Common myeloid progenitor, CD34-positive (primary cell): ENCODE results near the gene RMND5A.
"Not testable (repeated sequence)": the region's sequence is repeated elsewhere in the genome, so short reads cannot be mapped to it uniquely, and the experiment has no call there.

ENCODE experiments used
- CTCF ChIA-PET: fragments of 350-600 bp; sonication (Branson Sonifier 250); formaldehyde crosslinking; loops from one replicate; lab custom pipeline; 2021; ENCODE audit warnings: antibody characterized with exemption; lab: Charles Lee
- POLR2A ChIA-PET: fragments of 350-600 bp; sonication (Branson Sonifier 250); formaldehyde crosslinking; loops from one replicate; lab custom pipeline; 2021; ENCODE audit warnings: antibody characterized with exemption; lab: Charles Lee
- DNase-seq, 3 donors: peaks; one replicate each; pipeline versions ENCODE4 v3.0.0 to v3.0.0-alpha.2; 2013
- H3K27ac ChIP-seq, 2 experiments: 1 replicate in 1 of 2; 2 replicates in 1 of 2; pipeline ENCODE4 v1.7.0; 2013; ENCODE audit warnings: inconsistent platforms in 2 of 2, low read length in 2 of 2, mild to moderate bottlenecking in 2 of 2, low read depth in 1 of 2, moderate library complexity in 1 of 2; ENCODE audit not compliant: severe bottlenecking in 2 of 2, insufficient read depth in 1 of 2, poor library complexity in 1 of 2
- H3K27me3 ChIP-seq, 5 experiments: replicated peaks in 2 of 5; 1 replicate in 3 of 5; 2 replicates in 2 of 5; pipeline versions ENCODE4 v1.6.1 to v1.7.0; 2013; ENCODE audit warnings: low read length in 4 of 5, mild to moderate bottlenecking in 2 of 5, moderate library complexity in 2 of 5, inconsistent platforms in 1 of 5; ENCODE audit not compliant: insufficient read depth in 5 of 5, control insufficient read depth in 4 of 5
- H3K36me3 ChIP-seq, 4 experiments: 1 replicate in 2 of 4; 2 replicates in 2 of 4; pipeline versions ENCODE4 v1.6.1 to v1.7.0; 2013; ENCODE audit warnings: low read length in 3 of 4, control low read depth in 1 of 4, mild to moderate bottlenecking in 1 of 4; ENCODE audit not compliant: control insufficient read depth in 4 of 4, insufficient read depth in 4 of 4
- H3K4me1 ChIP-seq, 4 experiments: 1 replicate in 3 of 4; 2 replicates in 1 of 4; pipeline versions ENCODE4 v1.6.1 to v1.7.1; 2013; ENCODE audit warnings: low read length in 3 of 4, mild to moderate bottlenecking in 3 of 4, control low read depth in 1 of 4, inconsistent platforms in 1 of 4, moderate library complexity in 1 of 4; ENCODE audit not compliant: control insufficient read depth in 4 of 4, insufficient read depth in 4 of 4; ENCODE audit errors: control extremely low read depth in 1 of 4
- H3K4me3 ChIP-seq, 7 experiments: 1 replicate in 4 of 7; 2 replicates in 3 of 7; pipeline versions ENCODE4 v1.5.1 to v1.7.0; 2013; ENCODE audit warnings: mild to moderate bottlenecking in 7 of 7, low read length in 6 of 7, moderate library complexity in 6 of 7, inconsistent platforms in 2 of 7, low read depth in 2 of 7, control low read depth in 1 of 7; ENCODE audit not compliant: insufficient read depth in 4 of 7, control insufficient read depth in 1 of 7; ENCODE audit errors: extremely low read depth in 1 of 7
- H3K9me3 ChIP-seq, 5 experiments: 1 replicate in 4 of 5; 2 replicates in 1 of 5; pipeline versions ENCODE4 v1.6.1 to v1.7.1; 2013; ENCODE audit warnings: low read length in 4 of 5, mild to moderate bottlenecking in 2 of 5, inconsistent platforms in 1 of 5, low read depth in 1 of 5, moderate library complexity in 1 of 5; ENCODE audit not compliant: control insufficient read depth in 4 of 5, insufficient read depth in 2 of 5; ENCODE audit errors: control extremely low read depth in 1 of 5
- WGBS: methylation state at CpG from one replicate; pipeline ENCODE4 v1.1.5; 2013; ENCODE audit not compliant: insufficient coverage; 5-methylcytosine and 5-hydroxymethylcytosine counted together

The RMND5A gene

DNA sequence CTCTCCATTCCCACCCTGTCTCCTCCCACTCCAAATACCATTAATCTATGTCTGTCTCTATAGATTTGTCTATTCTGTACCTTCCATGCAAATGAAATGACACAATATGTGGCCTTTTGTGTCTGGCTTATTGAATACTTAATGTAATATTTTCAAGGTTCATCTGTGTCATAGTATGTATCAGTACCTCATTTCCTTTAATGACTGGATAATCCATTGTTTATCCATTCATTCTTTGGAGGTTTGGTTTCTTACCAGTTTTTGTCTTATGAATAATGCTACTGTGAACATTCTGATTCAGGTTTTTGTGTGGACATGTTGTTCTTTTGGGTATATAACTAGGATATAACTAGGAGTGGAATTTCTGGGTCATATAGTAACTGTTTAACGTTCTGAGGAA lies 14.8 kb downstream of the RMND5A start:
- DNase-seq, H3K9me3 ChIP-seq, H3K4me1 ChIP-seq, CTCF ChIA-PET, H3K36me3 ChIP-seq, H3K27me3 ChIP-seq, H3K27ac ChIP-seq, POLR2A ChIA-PET, H3K4me3 ChIP-seq: not testable (repeated sequence)
- WGBS: no CpG with 5 or more reads among the region's 1 CpG

GRCh38 chr2:86739485-86739884 lies 19.4 kb downstream of the RMND5A start:
- DNase-seq, CTCF ChIA-PET, H3K9me3 ChIP-seq, H3K4me3 ChIP-seq, POLR2A ChIA-PET, H3K27ac ChIP-seq, H3K4me1 ChIP-seq, H3K27me3 ChIP-seq: not testable (repeated sequence)
- H3K36me3 ChIP-seq: peaks cover 4 to 14% (median 10%) of the 10 kb centered on the region in 4 experiments

GRCh38 chr2:86739889-86740288 lies 19.8 kb downstream of the RMND5A start:
- H3K4me1 ChIP-seq, DNase-seq, POLR2A ChIA-PET, H3K9me3 ChIP-seq, H3K27me3 ChIP-seq, H3K27ac ChIP-seq, CTCF ChIA-PET, H3K4me3 ChIP-seq: not testable (repeated sequence)
- WGBS: no CpG with 5 or more reads among the region's 11 CpGs
- H3K36me3 ChIP-seq: peaks cover 6 to 17% (median 11%) of the 10 kb centered on the region in 4 experiments

DNA sequence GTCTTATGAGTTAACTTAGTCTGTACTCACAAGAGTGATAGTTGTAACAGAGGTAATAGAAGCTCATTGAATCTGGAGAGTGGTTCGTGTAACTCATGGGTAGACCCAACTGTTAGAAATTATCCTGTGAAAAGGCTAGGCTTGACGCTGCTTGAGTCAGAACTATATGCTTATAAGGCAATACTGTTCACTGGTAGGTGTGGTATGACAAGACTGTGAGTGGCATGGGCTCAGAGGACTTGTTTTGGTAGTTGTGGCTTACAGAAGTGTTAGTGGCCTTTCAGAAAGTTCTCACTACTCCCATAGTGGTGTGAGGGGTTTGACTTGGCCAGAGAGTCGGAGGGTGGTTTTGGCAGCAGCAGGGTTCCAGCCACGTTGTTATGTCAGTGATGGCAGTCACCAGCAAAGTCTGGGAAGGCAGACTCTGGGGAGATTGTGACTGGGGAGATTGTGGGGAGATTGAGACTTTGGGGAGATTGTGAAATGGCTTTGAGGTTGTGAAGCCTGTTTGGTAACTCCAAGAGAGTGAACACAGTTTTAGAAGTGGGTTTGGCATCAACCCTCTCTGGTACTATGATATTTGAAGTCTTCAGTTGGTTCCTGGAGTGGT lies 21.9 kb downstream of the RMND5A start:
- H3K27ac ChIP-seq, H3K27me3 ChIP-seq, H3K4me1 ChIP-seq, DNase-seq, H3K9me3 ChIP-seq, POLR2A ChIA-PET, H3K4me3 ChIP-seq: not testable (repeated sequence)
- CTCF ChIA-PET: interaction anchor here (1.2 kb wide), 1 partner anchor 22 kb away, joined by 3 read pairs; no protein-coding TSS in a partner anchor
- WGBS: no CpG with 5 or more reads among the region's 4 CpGs
- H3K36me3 ChIP-seq: peaks cover 14 to 33% (median 28%) of the 10 kb centered on the region in 4 experiments

GRCh38 chr2:86744152-86744551 lies 24.1 kb downstream of the RMND5A start:
- DNase-seq: no peak
- Histone ChIP-seq H3K36me3 (peaks cover 20 to 52% (median 41%) of the 10 kb centered on the region in 4 experiments), H3K27ac (no peak overlapping the region), H3K4me1 (no peaks in the 10 kb centered on the region), H3K27me3 (no peaks in the 10 kb centered on the region), H3K4me3 (no peak overlapping the region), H3K9me3 (peaks cover 0 to 23% (median 0%) of the 10 kb centered on the region in 5 experiments)
- 94% methylated on average over 2 of the region's 2 CpGs for WGBS
- POLR2A ChIA-PET: no interaction called here
- CTCF ChIA-PET: interaction anchor here (1.2 kb wide), 1 partner anchor 18 kb away, joined by 3 read pairs; no protein-coding TSS in a partner anchor

- ChIA-PET POLR2A (no interaction called here), CTCF (no interaction called here)
- H3K4me1 ChIP-seq: no peaks in the 10 kb centered on the region
- no peak for DNase-seq
- no peaks in the 10 kb centered on the region for H3K27me3 ChIP-seq
- peaks cover 35 to 74% (median 54%) of the 10 kb centered on the region in 4 experiments for H3K36me3 ChIP-seq
- peaks cover 3 to 49% (median 16%) of the 10 kb centered on the region in 5 experiments for H3K9me3 ChIP-seq
- H3K27ac ChIP-seq: no peak overlapping the region
- H3K4me3 ChIP-seq: no peak overlapping the region
These were observed 26.8 kb downstream of the RMND5A start for GRCh38 chr2:86746939-86747338.

GRCh38 chr2:86747711-86748639 lies 27.9 kb downstream of the RMND5A start:
- no peaks in the 10 kb centered on the region for H3K4me1 ChIP-seq
- WGBS: 93% methylated on average over 3 of the region's 9 CpGs
- DNase-seq: peak in 2 of 3 donors; percentile 20 to 47
- POLR2A ChIA-PET: no interaction called here
- no peak overlapping the region for H3K4me3 ChIP-seq
- H3K36me3 ChIP-seq: peaks cover 45 to 83% (median 63%) of the 10 kb centered on the region in 4 experiments
- CTCF ChIA-PET: interaction anchor here (1.9 to 2.7 kb wide), 2 partner anchors 13 to 15 kb away, joined by 5 to 9 read pairs; no protein-coding TSS in a partner anchor
- H3K27me3 ChIP-seq: no peaks in the 10 kb centered on the region
- H3K27ac ChIP-seq: no peak overlapping the region
- H3K9me3 ChIP-seq: peaks cover 5 to 49% (median 16%) of the 10 kb centered on the region in 5 experiments
